ENCODE results near the gene CASP7.

The CASP7 gene

GRCh38 chr10:113775686-113776294, 96.1 kb downstream of the CASP7 start:
- Histone ChIP-seq H3K27me3 (ENCODE audit: control insufficient read depth, insufficient read depth, low read length) (no peaks in the 10 kb centered on the region), H3K36me3 (ENCODE audit: control insufficient read depth, insufficient read depth, low read length) (no peaks in the 10 kb centered on the region), H3K9me3 (ENCODE audit: control insufficient read depth, insufficient read depth, low read length) (no peaks in the 10 kb centered on the region), H3K27ac (ENCODE audit: low read length) (no peak overlapping the region), H3K4me1 (ENCODE audit: control insufficient read depth, insufficient read depth, low read length) (no peaks in the 10 kb centered on the region), H3K4me3 (ENCODE audit: low read length) (no peak overlapping the region)
- DNase-seq (ENCODE audit: low read depth, low spot score), result no peak
- WGBS (ENCODE audit: insufficient coverage, insufficient read length), result no CpG with 5 or more reads among the region's 4 CpGs

DNA sequence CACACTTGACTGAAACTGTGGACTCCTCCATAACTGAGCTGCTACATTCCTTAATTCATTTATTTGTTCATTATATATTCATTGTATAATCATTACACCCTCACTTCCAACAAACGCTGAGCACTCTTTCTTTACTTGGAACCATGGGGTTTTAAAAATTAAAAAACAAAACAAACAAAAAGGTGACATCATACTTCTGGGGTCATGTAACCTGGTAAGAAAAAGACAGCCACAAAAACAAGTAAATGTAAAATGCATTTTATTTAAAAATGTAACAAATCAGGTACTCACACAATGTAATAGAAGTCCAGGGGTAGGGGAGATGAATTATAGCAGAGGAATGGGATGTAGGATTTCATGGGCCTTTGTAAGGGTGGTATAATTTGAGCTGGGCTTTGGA, 96.8 kb downstream of the CASP7 start:
- no peak overlapping the region for H3K4me3 ChIP-seq (ENCODE audit: low read length)
- WGBS (ENCODE audit: insufficient coverage, insufficient read length), result no CpG with 5 or more reads among the region's 1 CpG
- no peak for DNase-seq (ENCODE audit: low read depth, low spot score)
- H3K27me3 ChIP-seq (ENCODE audit: control insufficient read depth, insufficient read depth, low read length), result no peaks in the 10 kb centered on the region
- no peaks in the 10 kb centered on the region for H3K36me3 ChIP-seq (ENCODE audit: control insufficient read depth, insufficient read depth, low read length)
- H3K27ac ChIP-seq (ENCODE audit: low read length), result no peak overlapping the region
- no peaks in the 10 kb centered on the region for H3K4me1 ChIP-seq (ENCODE audit: control insufficient read depth, insufficient read depth, low read length)
- no peaks in the 10 kb centered on the region for H3K9me3 ChIP-seq (ENCODE audit: control insufficient read depth, insufficient read depth, low read length)
